ENCODE results near the gene GPATCH8. TPM values are rescaled to one million over a fixed set of nuclear protein-coding genes. Genes with fewer than 3 reads are reported as not detected.
A peak's percentile ranks its signal among the peaks of the same experiment; 100 is the strongest.
"Not testable (repeated sequence)": the region's sequence is repeated elsewhere in the genome, so short reads cannot be mapped to it uniquely, and the experiment has no call there.

Gene GPATCH8
- total and polyA plus RNA-seq, 5 donors = 21.3 to 35.9 (median 33.2) TPM

GRCh38 chr17:44541884-44542581, 38.8 kb upstream of the GPATCH8 start:
- Histone ChIP-seq H3K9me3 (ENCODE audit: control insufficient read depth, low read length) (no peaks in the 10 kb centered on the region), H3K27me3 (ENCODE audit: control insufficient read depth, insufficient read depth) (no peaks in the 10 kb centered on the region), H3K4me3 (ENCODE audit: low read length) (no peak overlapping the region), H3K4me1 (ENCODE audit: control insufficient read depth, insufficient read depth, low read length) (no peaks in the 10 kb centered on the region), H3K27ac (ENCODE audit: low read length) (no peak overlapping the region)
- intact Hi-C loops (cut with DNase I) = loop anchor here in 1 of 4 donors (10.0 kb wide), 1 partner anchor 53 kb away; no protein-coding TSS in a partner anchor
- peak in 1 of 2 donors; percentile 28 for ATAC-seq
- no peak for DNase-seq
- 51% methylated on average over 8 of the region's 8 CpGs for WGBS

GRCh38 chr17:44540246-44541084, 37.3 kb upstream of the GPATCH8 start:
- ATAC-seq = no peak
- no peaks in the 10 kb centered on the region for H3K9me3 ChIP-seq (ENCODE audit: control insufficient read depth, low read length)
- no peaks in the 10 kb centered on the region for H3K27me3 ChIP-seq (ENCODE audit: control insufficient read depth, insufficient read depth)
- no peak overlapping the region for H3K4me3 ChIP-seq (ENCODE audit: low read length)
- DNase-seq = no peak
- no peak overlapping the region for H3K27ac ChIP-seq (ENCODE audit: low read length)
- intact Hi-C loops (cut with DNase I) = loop anchor here in 1 of 4 donors (10.0 kb wide), 1 partner anchor 54 kb away; no protein-coding TSS in a partner anchor
- H3K4me1 ChIP-seq (ENCODE audit: control insufficient read depth, insufficient read depth, low read length) = no peaks in the 10 kb centered on the region
- 84% methylated on average over 11 of the region's 11 CpGs for WGBS

GRCh38 chr17:44539673-44540072, 36.5 kb upstream of the GPATCH8 start:
- intact Hi-C loops (cut with DNase I) = loop anchor here in 1 of 4 donors (10.0 kb wide), 1 partner anchor 55 kb away; no protein-coding TSS in a partner anchor
- Histone ChIP-seq H3K4me3 (ENCODE audit: low read length) (no peak overlapping the region), H3K27ac (ENCODE audit: low read length) (no peak overlapping the region), H3K27me3 (ENCODE audit: control insufficient read depth, insufficient read depth) (no peaks in the 10 kb centered on the region), H3K4me1 (ENCODE audit: control insufficient read depth, insufficient read depth, low read length) (no peaks in the 10 kb centered on the region), H3K9me3 (ENCODE audit: control insufficient read depth, low read length) (no peaks in the 10 kb centered on the region)
- no peak for ATAC-seq
- 41% methylated on average over 15 of the region's 15 CpGs for WGBS
- no peak for DNase-seq

GRCh38 chr17:44537922-44538321, 34.7 kb upstream of the GPATCH8 start:
- DNase-seq; H3K9me3 ChIP-seq (ENCODE audit: control insufficient read depth, low read length); H3K27me3 ChIP-seq (ENCODE audit: control insufficient read depth, insufficient read depth); ATAC-seq; intact Hi-C loops (cut with DNase I); H3K27ac ChIP-seq (ENCODE audit: low read length); H3K4me3 ChIP-seq (ENCODE audit: low read length); H3K4me1 ChIP-seq (ENCODE audit: control insufficient read depth, insufficient read depth, low read length): not testable (repeated sequence)
- WGBS = 98% methylated on average over 3 of the region's 3 CpGs

- 49% methylated on average over 12 of the region's 12 CpGs for WGBS
- DNase-seq (peak; percentile 30 to 68 (median 67)), ATAC-seq (peak; percentile 44)
- Histone ChIP-seq H3K27ac (ENCODE audit: low read length) (no peak overlapping the region), H3K27me3 (ENCODE audit: control insufficient read depth, insufficient read depth) (no peaks in the 10 kb centered on the region), H3K4me3 (ENCODE audit: low read length) (no peak overlapping the region), H3K4me1 (ENCODE audit: control insufficient read depth, insufficient read depth, low read length) (no peaks in the 10 kb centered on the region), H3K9me3 (ENCODE audit: control insufficient read depth, low read length) (no peaks in the 10 kb centered on the region)
- intact Hi-C loops (cut with DNase I) = no loop called here
Measured at GRCh38 chr17:44536090-44536953, 33.1 kb upstream of the GPATCH8 start.

GRCh38 chr17:44533533-44534246, 30.5 kb upstream of the GPATCH8 start:
- Histone ChIP-seq H3K27ac (ENCODE audit: low read length) (no peak overlapping the region), H3K4me1 (ENCODE audit: control insufficient read depth, insufficient read depth, low read length) (no peaks in the 10 kb centered on the region), H3K4me3 (ENCODE audit: low read length) (no peak overlapping the region), H3K9me3 (ENCODE audit: control insufficient read depth, low read length) (no peaks in the 10 kb centered on the region), H3K27me3 (ENCODE audit: control insufficient read depth, insufficient read depth) (no peaks in the 10 kb centered on the region)
- intact Hi-C loops (cut with DNase I) = loop anchor here in 3 of 4 donors (2.0 to 5.0 kb wide), 2 partner anchors 103 to 104 kb away; no protein-coding TSS in a partner anchor
- DNase-seq (peak; percentile 92 to 97 (median 95)), ATAC-seq (peak; percentile 92)
- WGBS = 22% methylated on average over 21 of the region's 21 CpGs

GRCh38 chr17:44530896-44531418, 27.8 kb upstream of the GPATCH8 start:
- ATAC-seq (no peak), DNase-seq (no peak)
- intact Hi-C loops (cut with DNase I) = loop anchor here in 1 of 4 donors (5.0 kb wide), 1 partner anchor 106 kb away; no protein-coding TSS in a partner anchor
- no peak overlapping the region for H3K27ac ChIP-seq (ENCODE audit: low read length)
- H3K4me3 ChIP-seq (ENCODE audit: low read length) = no peak overlapping the region
- H3K27me3 ChIP-seq (ENCODE audit: control insufficient read depth, insufficient read depth) = no peaks in the 10 kb centered on the region
- no peaks in the 10 kb centered on the region for H3K4me1 ChIP-seq (ENCODE audit: control insufficient read depth, insufficient read depth, low read length)
- WGBS = 73% methylated on average over 7 of the region's 7 CpGs
- H3K9me3 ChIP-seq (ENCODE audit: control insufficient read depth, low read length) = no peaks in the 10 kb centered on the region

GRCh38 chr17:44529864-44530263, 26.7 kb upstream of the GPATCH8 start:
- no peaks in the 10 kb centered on the region for H3K4me1 ChIP-seq (ENCODE audit: control insufficient read depth, insufficient read depth, low read length)
- no peaks in the 10 kb centered on the region for H3K27me3 ChIP-seq (ENCODE audit: control insufficient read depth, insufficient read depth)
- intact Hi-C loops (cut with DNase I) = loop anchor here in 1 of 4 donors (5.0 kb wide), 1 partner anchor 107 kb away; no protein-coding TSS in a partner anchor
- H3K9me3 ChIP-seq (ENCODE audit: control insufficient read depth, low read length) = no peaks in the 10 kb centered on the region
- 73% methylated on average over 3 of the region's 3 CpGs for WGBS
- H3K27ac ChIP-seq (ENCODE audit: low read length) = no peak overlapping the region
- no peak for ATAC-seq
- H3K4me3 ChIP-seq (ENCODE audit: low read length) = no peak overlapping the region
- DNase-seq = no peak

- DNase-seq = peak in 1 of 3 donors; percentile 50
- Histone ChIP-seq H3K27me3 (ENCODE audit: control insufficient read depth, insufficient read depth) (no peaks in the 10 kb centered on the region), H3K4me1 (ENCODE audit: control insufficient read depth, insufficient read depth, low read length) (no peaks in the 10 kb centered on the region), H3K4me3 (ENCODE audit: low read length) (no peak overlapping the region), H3K9me3 (ENCODE audit: control insufficient read depth, low read length) (no peaks in the 10 kb centered on the region), H3K27ac (ENCODE audit: low read length) (no peak overlapping the region)
- 94% methylated on average over 28 of the region's 28 CpGs for WGBS
- no peak for ATAC-seq
- intact Hi-C loops (cut with DNase I) = no loop called here
Measured at GRCh38 chr17:44527954-44528353, 24.7 kb upstream of the GPATCH8 start.

- Histone ChIP-seq H3K4me3 (ENCODE audit: low read length) (no peak overlapping the region), H3K27me3 (ENCODE audit: control insufficient read depth, insufficient read depth) (no peaks in the 10 kb centered on the region), H3K9me3 (ENCODE audit: control insufficient read depth, low read length) (no peaks in the 10 kb centered on the region), H3K27ac (ENCODE audit: low read length) (no peak overlapping the region), H3K4me1 (ENCODE audit: control insufficient read depth, insufficient read depth, low read length) (no peaks in the 10 kb centered on the region)
- intact Hi-C loops (cut with DNase I) = no loop called here
- no peak for DNase-seq
- WGBS = 99% methylated on average over 1 of the region's 1 CpG
- ATAC-seq = no peak
Measured at GRCh38 chr17:44527102-44527501, 23.9 kb upstream of the GPATCH8 start.
